HepG2 (cell line): ENCODE data around the gene SLC25A19. TPM values are rescaled to one million over a fixed set of nuclear protein-coding genes. Genes with fewer than 3 reads are reported as not detected.

Experiments
- ASH2L ChIP-seq: fragments of 300-600, 200-600 bp; sonication (generic); IDR thresholded peaks from 2 replicates; pipeline ENCODE4 v1.7.0; 2017; ENCODE audit warnings: low read depth, mild to moderate bottlenecking, moderate library complexity, mixed read lengths, low read length; ENCODE audit not compliant: insufficient read length
- CC2D1A ChIP-seq: sonication (generic); formaldehyde crosslinking; IDR thresholded peaks from 2 replicates; pipeline ENCODE4 v1.8.1; 2023; ENCODE audit warnings: mild to moderate bottlenecking, missing genetic modification reagents
- CENPT ChIP-seq: sonication (generic); formaldehyde crosslinking; IDR thresholded peaks from 2 replicates; pipeline ENCODE4 v1.8.0; 2022; ENCODE audit warnings: low read depth, mild to moderate bottlenecking, moderate library complexity, missing genetic modification reagents
- CHCHD3 ChIP-seq: sonication (generic); formaldehyde crosslinking; IDR thresholded peaks from 2 replicates; pipeline ENCODE4 v1.8.0; 2022; ENCODE audit warnings: mild to moderate bottlenecking, missing genetic modification reagents, moderate library complexity
- ETV6 ChIP-seq: sonication (generic); formaldehyde crosslinking; conservative IDR thresholded peaks from 2 replicates; pipeline ENCODE4 v1.4.0; 2020; ENCODE audit warnings: missing genetic modification reagents
- GMEB1 ChIP-seq: sonication (generic); formaldehyde crosslinking; IDR thresholded peaks from 2 replicates; pipeline ENCODE4 v1.5.1; 2020; ENCODE audit warnings: missing genetic modification reagents, mild to moderate bottlenecking, borderline replicate concordance
- HBP1 ChIP-seq: IDR thresholded peaks from 2 replicates; pipeline ENCODE4 v1.6.1; 2016; ENCODE audit warnings: low read depth, control low read depth
- HMG20A ChIP-seq: IDR thresholded peaks from 2 replicates; pipeline ENCODE4 v1.6.1; 2016; ENCODE audit warnings: borderline replicate concordance
- HOXA3 ChIP-seq: sonication (generic); formaldehyde crosslinking; IDR thresholded peaks from 2 replicates; pipeline ENCODE4 v1.5.0; 2020; ENCODE audit warnings: missing genetic modification reagents
- MAF1 ChIP-seq: sonication (generic); formaldehyde crosslinking; IDR thresholded peaks from 2 replicates; pipeline ENCODE4 v1.5.0; 2020; ENCODE audit warnings: missing genetic modification reagents, borderline replicate concordance
- MTF2 ChIP-seq: sonication (generic); formaldehyde crosslinking; IDR thresholded peaks from 2 replicates; pipeline ENCODE4 v1.5.0; 2020; ENCODE audit warnings: missing genetic modification reagents, borderline replicate concordance
- NFKB2 ChIP-seq: sonication (generic); formaldehyde crosslinking; IDR thresholded peaks from 2 replicates; pipeline ENCODE4 v1.4.0; 2020; ENCODE audit warnings: missing genetic modification reagents, borderline replicate concordance
- NRL ChIP-seq: sonication (generic); formaldehyde crosslinking; IDR thresholded peaks from 2 replicates; pipeline ENCODE4 v1.5.0; 2020; ENCODE audit warnings: missing genetic modification reagents, mild to moderate bottlenecking, moderate library complexity, borderline replicate concordance
- PRDM15 ChIP-seq: sonication (generic); formaldehyde crosslinking; IDR thresholded peaks from 2 replicates; pipeline ENCODE4 v1.4.0; 2020; ENCODE audit warnings: missing genetic modification reagents
- PRPF4 ChIP-seq: fragments of 200-400 bp; formaldehyde crosslinking; IDR thresholded peaks from 2 replicates; pipeline ENCODE4 v1.6.1; 2016; ENCODE audit warnings: low read length, low read depth; ENCODE audit not compliant: poor library complexity, severe bottlenecking
- RARA ChIP-seq: IDR thresholded peaks from 2 replicates; pipeline ENCODE4 v1.6.1; 2016; ENCODE audit warnings: missing genetic modification reagents, missing compliant biosample characterization
- ZMYM2 ChIP-seq: sonication (generic); formaldehyde crosslinking; IDR thresholded peaks from 2 replicates; pipeline ENCODE4 v1.8.0; 2022; ENCODE audit warnings: mild to moderate bottlenecking, missing genetic modification reagents
- ZNF143 ChIP-seq: sonication (generic); formaldehyde crosslinking; IDR thresholded peaks from 2 replicates; pipeline ENCODE4 v1.4.0; 2020; ENCODE audit warnings: missing genetic modification reagents
- ZNF251 ChIP-seq: sonication (generic); formaldehyde crosslinking; IDR thresholded peaks from 2 replicates; pipeline ENCODE4 v1.9.0; 2021; ENCODE audit warnings: mild to moderate bottlenecking, missing genetic modification reagents
- ZNF414 ChIP-seq: sonication (generic); formaldehyde crosslinking; IDR thresholded peaks from 2 replicates; pipeline ENCODE4 v1.5.0; 2020; ENCODE audit warnings: missing genetic modification reagents
- ZNF678 ChIP-seq: sonication (generic); formaldehyde crosslinking; IDR thresholded peaks from 2 replicates; pipeline ENCODE4 v1.4.0; 2020; ENCODE audit warnings: mild to moderate bottlenecking, missing genetic modification reagents
- ZNF777 ChIP-seq: sonication (generic); formaldehyde crosslinking; IDR thresholded peaks from 2 replicates; pipeline ENCODE4 v1.4.0; 2020; ENCODE audit warnings: missing genetic modification reagents
- polyA plus RNA-seq, 8 experiments: library from polyadenylated mRNA; depleted of rRNA in 3 of 8; stranded (reverse) in 7 of 8; unstranded in 1 of 8; fragments of >200 nt; fragmentation: Illumina TruSeq in 4 of 8; extraction: Trizol in 4 of 8; gene quantifications; 2 replicates each; pipeline versions ENCODE4 v1.2.1 to v1.2.3, GENCODE V29; 2011 to 2016; ENCODE audit warnings: low read depth in 4 of 8, missing spikeins in 1 of 8, mixed read lengths in 1 of 8; ENCODE audit not compliant: insufficient read depth in 1 of 8
- total RNA-seq, 5 experiments: library from RNA; depleted of rRNA; stranded (reverse); fragments of >200 nt; fragmentation: Illumina TruSeq; extraction: Trizol; gene quantifications; 2 replicates each; pipeline ENCODE4 v1.2.3, GENCODE V29; 2016; ENCODE audit warnings: low read depth in 1 of 5
- TF ChIP-seq, protein P1 (sequence below): sonication (generic); formaldehyde crosslinking; IDR thresholded peaks from 2 replicates; pipeline ENCODE4 v1.8.1; 2023; ENCODE audit warnings: mild to moderate bottlenecking, missing genetic modification reagents

Gene SLC25A19
- total and polyA plus RNA-seq, 2 of the 13 experiments (the other 11 are each of a cell fraction or from before 2014, with no cell fraction given), result 24.4 to 41.4 TPM

- TF ChIP-seq, protein P1, sequence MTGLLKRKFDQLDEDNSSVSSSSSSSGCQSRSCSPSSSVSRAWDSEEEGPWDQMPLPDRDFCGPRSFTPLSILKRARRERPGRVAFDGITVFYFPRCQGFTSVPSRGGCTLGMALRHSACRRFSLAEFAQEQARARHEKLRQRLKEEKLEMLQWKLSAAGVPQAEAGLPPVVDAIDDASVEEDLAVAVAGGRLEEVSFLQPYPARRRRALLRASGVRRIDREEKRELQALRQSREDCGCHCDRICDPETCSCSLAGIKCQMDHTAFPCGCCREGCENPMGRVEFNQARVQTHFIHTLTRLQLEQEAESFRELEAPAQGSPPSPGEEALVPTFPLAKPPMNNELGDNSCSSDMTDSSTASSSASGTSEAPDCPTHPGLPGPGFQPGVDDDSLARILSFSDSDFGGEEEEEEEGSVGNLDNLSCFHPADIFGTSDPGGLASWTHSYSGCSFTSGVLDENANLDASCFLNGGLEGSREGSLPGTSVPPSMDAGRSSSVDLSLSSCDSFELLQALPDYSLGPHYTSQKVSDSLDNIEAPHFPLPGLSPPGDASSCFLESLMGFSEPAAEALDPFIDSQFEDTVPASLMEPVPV (CRISPR knock-in tag), result no peak
- peak; percentile 47 for TF ChIP-seq CENPT (CRISPR knock-in tag)
- TF ChIP-seq GMEB1, result no peak
- TF ChIP-seq ZNF414, result no peak
- no peak for TF ChIP-seq HOXA3 (CRISPR knock-in tag)
- TF ChIP-seq ZNF678 (CRISPR knock-in tag), result no peak
- TF ChIP-seq MTF2 (CRISPR knock-in tag), result no peak
- no peak for TF ChIP-seq ZNF143 (CRISPR knock-in tag)
- peak; percentile 4 for TF ChIP-seq ASH2L
- TF ChIP-seq PRPF4, result no peak
- no peak for TF ChIP-seq MAF1 (CRISPR knock-in tag)
- TF ChIP-seq ZMYM2, result 0 out of 2 replicates have a peak, but pooled peaks have one; percentile 34
- TF ChIP-seq HMG20A (CRISPR knock-in tag), result no peak
- TF ChIP-seq CC2D1A (CRISPR knock-in tag), result no peak
- no peak for TF ChIP-seq RARA (CRISPR knock-in tag)
- TF ChIP-seq CHCHD3 (CRISPR knock-in tag), result no peak
- no peak for TF ChIP-seq NFKB2
- no peak for TF ChIP-seq ZNF777 (CRISPR knock-in tag)
- no peak for TF ChIP-seq ZNF251 (CRISPR knock-in tag)
- no peak for TF ChIP-seq PRDM15 (CRISPR knock-in tag)
- TF ChIP-seq NRL (CRISPR knock-in tag), result no peak
- no peak for TF ChIP-seq HBP1 (CRISPR knock-in tag)
- TF ChIP-seq ETV6 (CRISPR knock-in tag), result no peak
Measured at GRCh38 chr17:75270966-75271232, 18.3 kb downstream of the SLC25A19 start, which contains the start of gene MIF4GD (continued).
